WTC11 (cell line): ENCODE measurements around the gene RRP8. TPM values are rescaled to one million over a fixed set of nuclear protein-coding genes. Genes with fewer than 3 reads are reported as not detected.
A peak's percentile ranks its signal among the peaks of the same experiment; 100 is the strongest.

Experiments
- ARID4B ChIP-seq: sonication (generic); formaldehyde crosslinking; IDR thresholded peaks from 2 replicates; pipeline ENCODE4 v1.8.0; 2023; ENCODE audit warnings: missing genetic modification reagents, mild to moderate bottlenecking, borderline replicate concordance
- ATF1 ChIP-seq: sonication (generic); formaldehyde crosslinking; IDR thresholded peaks from 2 replicates; pipeline ENCODE4 v1.8.1; 2023; ENCODE audit warnings: mild to moderate bottlenecking, moderate library complexity, missing genetic modification reagents
- ATF2 ChIP-seq: sonication (generic); formaldehyde crosslinking; IDR thresholded peaks from 2 replicates; pipeline ENCODE4 v1.8.1; 2022; ENCODE audit warnings: low read depth, missing genetic modification reagents, borderline replicate concordance
- CDX4 ChIP-seq: fragments of 250-450 bp; sonication (Bioruptor Pico); IDR thresholded peaks from 2 replicates; pipeline ENCODE4 v1.9.0; 2021; ENCODE audit warnings: moderate library complexity, mild to moderate bottlenecking, inconsistent platforms, borderline replicate concordance
- CREB1 ChIP-seq: sonication (generic); formaldehyde crosslinking; IDR thresholded peaks from 2 replicates; pipeline ENCODE4 v1.8.0; 2023; ENCODE audit warnings: mild to moderate bottlenecking, missing genetic modification reagents
- ELF4 ChIP-seq: sonication (generic); formaldehyde crosslinking; IDR thresholded peaks from 2 replicates; pipeline ENCODE4 v1.8.1; 2022; ENCODE audit warnings: low read depth, mild to moderate bottlenecking, moderate library complexity, missing genetic modification reagents
- JAZF1 ChIP-seq: fragments of 250-450 bp; sonication (Bioruptor Pico); IDR thresholded peaks from 2 replicates; pipeline ENCODE4 v1.9.0; 2021; ENCODE audit warnings: moderate library complexity, mild to moderate bottlenecking, inconsistent platforms
- NR2C2 ChIP-seq: sonication (generic); formaldehyde crosslinking; IDR thresholded peaks from 2 replicates; pipeline ENCODE4 v1.8.0; 2022; ENCODE audit warnings: mild to moderate bottlenecking, missing genetic modification reagents
- SMAD3 ChIP-seq: sonication (generic); formaldehyde crosslinking; IDR thresholded peaks from 2 replicates; pipeline ENCODE4 v1.8.0; 2022; ENCODE audit warnings: missing genetic modification reagents, mild to moderate bottlenecking, borderline replicate concordance
- ZNF121 ChIP-seq: sonication (generic); formaldehyde crosslinking; IDR thresholded peaks from 2 replicates; pipeline ENCODE4 v1.8.0; 2023; ENCODE audit warnings: missing genetic modification reagents
- ZNF232 ChIP-seq: sonication (generic); formaldehyde crosslinking; IDR thresholded peaks from 2 replicates; pipeline ENCODE4 v1.8.0; 2022; ENCODE audit warnings: mild to moderate bottlenecking, missing genetic modification reagents
- ZNF416 ChIP-seq: fragments of 250-450 bp; sonication (Bioruptor Pico); IDR thresholded peaks from 2 replicates; pipeline ENCODE4 v1.9.0; 2021; ENCODE audit warnings: mild to moderate bottlenecking, inconsistent platforms
- ZSCAN18 ChIP-seq: fragments of 250-450 bp; sonication (Bioruptor Pico); IDR thresholded peaks from 2 replicates; pipeline ENCODE4 v2.1.2; 2022; ENCODE audit warnings: mild to moderate bottlenecking, moderate library complexity
- total RNA-seq: library from RNA; stranded (reverse); gene quantifications from 3 replicates; pipeline ENCODE4 v1.2.3, GENCODE V29; 2021
- TF ChIP-seq, protein P1 (sequence below): fragments of 250-450 bp; sonication (Bioruptor Pico); IDR thresholded peaks from 2 replicates; pipeline ENCODE4 v1.9.0; 2021; ENCODE audit warnings: mild to moderate bottlenecking, borderline replicate concordance
- TF ChIP-seq, protein P2 (sequence below): sonication (generic); formaldehyde crosslinking; IDR thresholded peaks from 2 replicates; pipeline ENCODE4 v1.8.0; 2022; ENCODE audit warnings: mild to moderate bottlenecking, missing genetic modification reagents

The RRP8 gene
- total RNA-seq, 1 experiment from 2014 or later = 15.0 TPM

DNA sequence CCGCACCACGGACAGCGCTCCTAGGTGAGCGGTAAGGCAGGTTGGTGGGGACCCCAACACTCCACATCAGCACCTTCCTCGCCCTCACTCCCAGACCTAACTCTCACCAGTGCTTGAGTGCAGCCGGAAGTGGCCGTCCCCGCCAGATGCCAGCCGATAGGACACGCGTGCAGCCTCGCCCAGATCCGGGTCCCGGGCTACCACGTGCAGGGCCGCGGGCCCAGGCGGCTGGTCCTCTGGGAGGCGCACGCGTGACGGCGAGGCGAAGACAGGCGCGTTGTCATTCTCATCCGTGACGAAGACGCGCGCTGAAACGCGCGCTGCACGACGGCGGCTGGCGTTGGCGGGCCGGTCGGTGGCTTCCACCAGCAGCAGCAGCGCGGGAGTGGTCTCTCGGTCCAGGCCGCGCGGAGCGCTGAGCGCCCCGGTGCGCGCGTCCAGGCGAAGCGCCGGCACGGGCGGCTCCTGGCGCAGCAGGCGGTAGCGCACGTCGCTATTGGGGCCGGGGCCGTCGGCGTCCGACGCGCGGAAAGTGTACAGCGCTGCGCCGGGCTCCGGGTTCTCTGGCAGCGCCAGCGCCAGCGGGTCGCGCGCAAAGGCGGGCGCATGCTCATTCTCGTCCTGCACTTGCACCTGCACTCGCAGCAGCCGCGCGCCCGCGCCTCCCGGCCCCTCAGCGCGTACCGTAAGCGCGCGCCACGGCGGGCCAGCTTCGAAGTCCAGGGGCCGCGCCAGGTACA, 26.6 kb upstream of the RRP8 start (continued):
- TF ChIP-seq ARID4B (CRISPR knock-in tag) (peak; percentile 91; the same call in 1 of the 2 replicates), ATF1 (peak; percentile 89; the same call in 1 of the 2 replicates), JAZF1 (CRISPR knock-in tag) (no peak), CREB1 (CRISPR knock-in tag) (peak; percentile 88), SMAD3 (CRISPR knock-in tag) (no peak), ZNF232 (CRISPR knock-in tag) (peak; percentile 69; the same call in 1 of the 2 replicates), ZNF416 (CRISPR knock-in tag) (no peak), ZNF121 (CRISPR knock-in tag) (no peak), ATF2 (CRISPR knock-in tag) (peak; percentile 76; the same call in 1 of the 2 replicates), ELF4 (CRISPR knock-in tag) (peak; percentile 88), CDX4 (no peak), ZSCAN18 (no peak), NR2C2 (CRISPR knock-in tag) (peak; percentile 82)
- TF ChIP-seq, protein P1, sequence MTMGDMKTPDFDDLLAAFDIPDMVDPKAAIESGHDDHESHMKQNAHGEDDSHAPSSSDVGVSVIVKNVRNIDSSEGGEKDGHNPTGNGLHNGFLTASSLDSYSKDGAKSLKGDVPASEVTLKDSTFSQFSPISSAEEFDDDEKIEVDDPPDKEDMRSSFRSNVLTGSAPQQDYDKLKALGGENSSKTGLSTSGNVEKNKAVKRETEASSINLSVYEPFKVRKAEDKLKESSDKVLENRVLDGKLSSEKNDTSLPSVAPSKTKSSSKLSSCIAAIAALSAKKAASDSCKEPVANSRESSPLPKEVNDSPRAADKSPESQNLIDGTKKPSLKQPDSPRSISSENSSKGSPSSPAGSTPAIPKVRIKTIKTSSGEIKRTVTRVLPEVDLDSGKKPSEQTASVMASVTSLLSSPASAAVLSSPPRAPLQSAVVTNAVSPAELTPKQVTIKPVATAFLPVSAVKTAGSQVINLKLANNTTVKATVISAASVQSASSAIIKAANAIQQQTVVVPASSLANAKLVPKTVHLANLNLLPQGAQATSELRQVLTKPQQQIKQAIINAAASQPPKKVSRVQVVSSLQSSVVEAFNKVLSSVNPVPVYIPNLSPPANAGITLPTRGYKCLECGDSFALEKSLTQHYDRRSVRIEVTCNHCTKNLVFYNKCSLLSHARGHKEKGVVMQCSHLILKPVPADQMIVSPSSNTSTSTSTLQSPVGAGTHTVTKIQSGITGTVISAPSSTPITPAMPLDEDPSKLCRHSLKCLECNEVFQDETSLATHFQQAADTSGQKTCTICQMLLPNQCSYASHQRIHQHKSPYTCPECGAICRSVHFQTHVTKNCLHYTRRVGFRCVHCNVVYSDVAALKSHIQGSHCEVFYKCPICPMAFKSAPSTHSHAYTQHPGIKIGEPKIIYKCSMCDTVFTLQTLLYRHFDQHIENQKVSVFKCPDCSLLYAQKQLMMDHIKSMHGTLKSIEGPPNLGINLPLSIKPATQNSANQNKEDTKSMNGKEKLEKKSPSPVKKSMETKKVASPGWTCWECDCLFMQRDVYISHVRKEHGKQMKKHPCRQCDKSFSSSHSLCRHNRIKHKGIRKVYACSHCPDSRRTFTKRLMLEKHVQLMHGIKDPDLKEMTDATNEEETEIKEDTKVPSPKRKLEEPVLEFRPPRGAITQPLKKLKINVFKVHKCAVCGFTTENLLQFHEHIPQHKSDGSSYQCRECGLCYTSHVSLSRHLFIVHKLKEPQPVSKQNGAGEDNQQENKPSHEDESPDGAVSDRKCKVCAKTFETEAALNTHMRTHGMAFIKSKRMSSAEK (CRISPR knock-in tag) = 0 out of 2 replicates have a peak, but pooled peaks have one; percentile 43
- TF ChIP-seq, protein P2, sequence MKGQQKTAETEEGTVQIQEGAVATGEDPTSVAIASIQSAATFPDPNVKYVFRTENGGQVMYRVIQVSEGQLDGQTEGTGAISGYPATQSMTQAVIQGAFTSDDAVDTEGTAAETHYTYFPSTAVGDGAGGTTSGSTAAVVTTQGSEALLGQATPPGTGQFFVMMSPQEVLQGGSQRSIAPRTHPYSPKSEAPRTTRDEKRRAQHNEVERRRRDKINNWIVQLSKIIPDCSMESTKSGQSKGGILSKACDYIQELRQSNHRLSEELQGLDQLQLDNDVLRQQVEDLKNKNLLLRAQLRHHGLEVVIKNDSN (CRISPR knock-in tag) = peak; percentile 78
